SK-N-SH treated with all-trans-retinoic acid at 6 μM for 48 hours (cell line): ENCODE data around the gene UQCRC2.

Experiments
- ARNTL ChIP-seq: fragments of 450-650 bp; formaldehyde crosslinking; IDR thresholded peaks from 2 replicates; pipeline ENCODE4 v1.5.0; 2020; ENCODE audit warnings: low read depth, mild to moderate bottlenecking, moderate library complexity, borderline replicate concordance
- BACH2 ChIP-seq: fragments of 250-450 bp; sonication (Bioruptor Pico); IDR thresholded peaks from 2 replicates; pipeline ENCODE4 v1.9.0; 2021; ENCODE audit warnings: mild to moderate bottlenecking, borderline replicate concordance
- CREB5 ChIP-seq: fragments of 250-450 bp; sonication (Bioruptor Pico); IDR thresholded peaks from 2 replicates; pipeline ENCODE4 v1.5.1; 2020; ENCODE audit warnings: low read depth, mild to moderate bottlenecking, moderate library complexity
- CSRNP3 ChIP-seq: fragments of 250-450 bp; sonication (Bioruptor Pico); IDR thresholded peaks from 2 replicates; pipeline ENCODE4 v1.5.1; 2021; ENCODE audit warnings: mild to moderate bottlenecking, moderate library complexity
- GLIS3 ChIP-seq: fragments of 250-450 bp; sonication (Bioruptor Pico); IDR thresholded peaks from 2 replicates; pipeline ENCODE4 v1.5.0; 2020; ENCODE audit warnings: mild to moderate bottlenecking, moderate library complexity
- TOX ChIP-seq: fragments of 250-450 bp; sonication (Bioruptor Pico); IDR thresholded peaks from 2 replicates; pipeline ENCODE4 v1.8.0; 2021; ENCODE audit warnings: mild to moderate bottlenecking, moderate library complexity, borderline replicate concordance
- ZC3H10 ChIP-seq: fragments of 250-450 bp; sonication (Bioruptor Pico); IDR thresholded peaks from 2 replicates; pipeline ENCODE4 v1.5.1; 2021; ENCODE audit warnings: mild to moderate bottlenecking, moderate library complexity
- ZFP3 ChIP-seq: fragments of 250-450 bp; sonication (Bioruptor Pico); IDR thresholded peaks from 2 replicates; pipeline ENCODE4 v1.5.0; 2020; ENCODE audit warnings: mild to moderate bottlenecking, moderate library complexity
- ZFP30 ChIP-seq: fragments of 450-650 bp; formaldehyde crosslinking; IDR thresholded peaks from 2 replicates; pipeline ENCODE4 v1.5.0; 2022; ENCODE audit warnings: mild to moderate bottlenecking, moderate library complexity
- ZNF70 ChIP-seq: fragments of 450-650 bp; formaldehyde crosslinking; IDR thresholded peaks from 2 replicates; pipeline ENCODE4 v1.5.0; 2020; ENCODE audit warnings: mild to moderate bottlenecking, moderate library complexity
- ZNF8 ChIP-seq: fragments of 450-650 bp; formaldehyde crosslinking; IDR thresholded peaks from 2 replicates; pipeline ENCODE4 v1.5.0; 2020; ENCODE audit warnings: mild to moderate bottlenecking, moderate library complexity

- TF ChIP-seq BACH2 (CRISPR knock-in tag): no peak
- TF ChIP-seq CSRNP3 (CRISPR knock-in tag): no peak
- TF ChIP-seq ARNTL: no peak
- TF ChIP-seq CREB5 (CRISPR knock-in tag): no peak
- TF ChIP-seq ZFP3: no peak
- no peak for TF ChIP-seq ZC3H10 (CRISPR knock-in tag)
- no peak for TF ChIP-seq ZFP30 (CRISPR knock-in tag)
- TF ChIP-seq GLIS3: no peak
- TF ChIP-seq ZNF70 (CRISPR knock-in tag): no peak
- no peak for TF ChIP-seq TOX (CRISPR knock-in tag)
- TF ChIP-seq ZNF8 (CRISPR knock-in tag): no peak
Observed at GRCh38 chr16:22018559-22018958, 65.4 kb downstream of the UQCRC2 start.
